Measurements from ENCODE around the gene CLEC4A. TPM values are rescaled to one million over a fixed set of nuclear protein-coding genes. Genes with fewer than 3 reads are reported as not detected.
"Not testable (repeated sequence)": the region's sequence is repeated elsewhere in the genome, so short reads cannot be mapped to it uniquely, and the experiment has no call there.

Gene CLEC4A
- total RNA-seq, 1 experiment from 2014 or later, result 1.3 TPM

GRCh38 chr12:8141647-8142046, 18.2 kb downstream of the CLEC4A start:
- H3K9me3 Mint-ChIP-seq (ENCODE audit: unreplicated experiment); DNase-seq (ENCODE audit: unreplicated experiment); BruUV-seq (replicated peaks); intact Hi-C loops (cut with micrococcal nuclease); H3K4me3 Mint-ChIP-seq (ENCODE audit: unreplicated experiment); H3K27me3 Mint-ChIP-seq (ENCODE audit: insufficient read depth, unreplicated experiment); H3K27ac Mint-ChIP-seq (ENCODE audit: low read depth, unreplicated experiment); H3K36me3 Mint-ChIP-seq (ENCODE audit: insufficient read depth, unreplicated experiment); POLR2A ChIA-PET; H3K4me1 Mint-ChIP-seq (ENCODE audit: insufficient read depth, unreplicated experiment): not testable (repeated sequence)
- CTCF ChIA-PET, result interaction anchor here (1.0 kb wide), 1 partner anchor 33 kb away, joined by 3 read pairs; no protein-coding TSS in a partner anchor

- Mint-ChIP-seq H3K27me3 (ENCODE audit: insufficient read depth, unreplicated experiment) (no peaks in the 10 kb centered on the region), H3K9me3 (ENCODE audit: unreplicated experiment) (no peaks in the 10 kb centered on the region), H3K36me3 (ENCODE audit: insufficient read depth, unreplicated experiment) (no peaks in the 10 kb centered on the region), H3K4me3 (ENCODE audit: unreplicated experiment) (no peak overlapping the region), H3K27ac (ENCODE audit: low read depth, unreplicated experiment) (no peak overlapping the region), H3K4me1 (ENCODE audit: insufficient read depth, unreplicated experiment) (no peaks in the 10 kb centered on the region)
- no peak for DNase-seq (ENCODE audit: unreplicated experiment)
- no TSS peak for BruUV-seq (replicated peaks)
- CTCF ChIA-PET, result interaction anchor here (1.7 kb wide), 1 partner anchor 94 kb away, joined by 5 read pairs; no protein-coding TSS in a partner anchor
- intact Hi-C loops (cut with micrococcal nuclease), result no loop called here
- no peak for TF ChIP-seq CTCF (IDR thresholded peaks at IDR 0.05; ENCODE audit: unreplicated experiment)
- POLR2A ChIA-PET, result no interaction called here
These were observed 19.8 kb downstream of the CLEC4A start for GRCh38 chr12:8143261-8143660.

DNA sequence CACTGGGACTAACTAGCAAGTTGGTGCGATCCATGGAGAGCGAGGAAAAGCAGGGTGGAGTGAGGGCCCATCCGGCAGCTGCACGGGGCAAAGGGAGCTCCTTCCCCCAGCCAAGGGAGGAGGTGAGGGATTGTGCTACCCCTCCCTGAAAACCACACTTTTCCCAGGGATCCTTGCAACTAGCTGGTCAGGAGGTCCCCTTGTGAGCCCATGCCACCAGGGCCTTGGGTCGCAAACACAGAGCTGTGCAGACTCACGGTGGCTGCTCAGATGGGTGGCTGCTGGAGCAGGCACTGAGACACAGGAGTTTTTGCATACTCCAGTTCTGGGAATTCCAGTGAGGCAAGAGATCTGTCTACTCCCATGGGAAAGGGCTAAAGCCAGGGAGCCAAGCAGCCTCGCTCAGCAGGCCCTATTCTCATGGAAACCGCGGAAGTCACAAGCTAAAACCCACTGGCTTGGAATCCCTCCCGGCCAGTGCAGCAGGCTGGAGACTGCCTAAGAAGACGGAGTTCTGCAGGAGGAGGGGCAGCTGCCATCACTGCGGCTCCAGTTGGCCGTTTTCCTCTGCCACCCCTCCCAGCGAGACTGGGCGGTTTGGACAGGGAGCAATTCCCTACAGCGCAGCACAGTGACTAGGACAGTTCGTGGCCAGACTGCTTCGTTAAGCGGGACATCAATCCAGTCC, 22.5 kb downstream of the CLEC4A start:
- Mint-ChIP-seq H3K4me1 (ENCODE audit: insufficient read depth, unreplicated experiment) (no peaks in the 10 kb centered on the region), H3K27ac (ENCODE audit: low read depth, unreplicated experiment) (no peak overlapping the region), H3K9me3 (ENCODE audit: unreplicated experiment) (no peaks in the 10 kb centered on the region), H3K36me3 (ENCODE audit: insufficient read depth, unreplicated experiment) (no peaks in the 10 kb centered on the region), H3K27me3 (ENCODE audit: insufficient read depth, unreplicated experiment) (peaks cover 9% of the 10 kb centered on the region), H3K4me3 (ENCODE audit: unreplicated experiment) (no peak overlapping the region)
- no peak for DNase-seq (ENCODE audit: unreplicated experiment)
- POLR2A ChIA-PET, result no interaction called here
- intact Hi-C loops (cut with micrococcal nuclease), result no loop called here
- no TSS peak for BruUV-seq (replicated peaks)
- TF ChIP-seq CTCF (IDR thresholded peaks at IDR 0.05; ENCODE audit: unreplicated experiment), result no peak
- CTCF ChIA-PET, result no interaction called here

DNA sequence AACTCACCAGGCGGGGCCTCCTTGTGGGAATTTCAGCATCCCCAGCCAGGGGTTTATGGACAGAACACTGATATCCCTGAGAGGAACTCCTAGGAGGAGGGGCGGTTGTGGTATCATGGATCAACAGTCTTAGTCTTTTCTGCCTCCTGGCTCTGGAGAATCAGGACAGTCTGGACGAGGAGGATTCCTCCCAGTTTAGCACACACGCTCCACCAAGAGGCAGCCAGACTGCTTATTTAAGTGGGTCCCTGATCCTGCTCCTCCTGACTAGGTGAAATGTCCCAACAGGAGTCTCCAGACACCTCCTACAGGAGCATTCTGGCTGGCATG, 23.0 kb downstream of the CLEC4A start:
- Mint-ChIP-seq H3K4me1 (ENCODE audit: insufficient read depth, unreplicated experiment) (no peaks in the 10 kb centered on the region), H3K9me3 (ENCODE audit: unreplicated experiment) (no peaks in the 10 kb centered on the region), H3K4me3 (ENCODE audit: unreplicated experiment) (no peak overlapping the region), H3K36me3 (ENCODE audit: insufficient read depth, unreplicated experiment) (no peaks in the 10 kb centered on the region), H3K27ac (ENCODE audit: low read depth, unreplicated experiment) (no peak overlapping the region), H3K27me3 (ENCODE audit: insufficient read depth, unreplicated experiment) (peaks cover 14% of the 10 kb centered on the region)
- intact Hi-C loops (cut with micrococcal nuclease), result no loop called here
- BruUV-seq (replicated peaks), result no TSS peak
- CTCF ChIA-PET, result no interaction called here
- DNase-seq (ENCODE audit: unreplicated experiment), result no peak
- POLR2A ChIA-PET, result no interaction called here
- TF ChIP-seq CTCF (IDR thresholded peaks at IDR 0.05; ENCODE audit: unreplicated experiment), result no peak

GRCh38 chr12:8154526-8154925, 31.1 kb downstream of the CLEC4A start:
- peaks cover 35% of the 10 kb centered on the region for H3K27me3 Mint-ChIP-seq (ENCODE audit: insufficient read depth, unreplicated experiment)
- CTCF ChIA-PET, result no interaction called here
- H3K36me3 Mint-ChIP-seq (ENCODE audit: insufficient read depth, unreplicated experiment), result no peaks in the 10 kb centered on the region
- H3K9me3 Mint-ChIP-seq (ENCODE audit: unreplicated experiment), result no peaks in the 10 kb centered on the region
- no peak overlapping the region for H3K27ac Mint-ChIP-seq (ENCODE audit: low read depth, unreplicated experiment)
- no peak for TF ChIP-seq CTCF (IDR thresholded peaks at IDR 0.05; ENCODE audit: unreplicated experiment)
- no TSS peak for BruUV-seq (replicated peaks)
- peaks cover 14% of the 10 kb centered on the region for H3K4me1 Mint-ChIP-seq (ENCODE audit: insufficient read depth, unreplicated experiment)
- H3K4me3 Mint-ChIP-seq (ENCODE audit: unreplicated experiment), result no peak overlapping the region
- no peak for DNase-seq (ENCODE audit: unreplicated experiment)
- POLR2A ChIA-PET, result no interaction called here
- intact Hi-C loops (cut with micrococcal nuclease), result no loop called here

All from MCF 10A (cell line).